GM12878 (cell line): ENCODE data around the gene OR2H1. TPM values are rescaled to one million over a fixed set of nuclear protein-coding genes. Genes with fewer than 3 reads are reported as not detected.

Source experiments
- ATAC-seq: fragments of 200-7000 bp; cut with Tn5 transposase; 3 replicates; pipeline ENCODE4 v1.9.1; 2020; ENCODE audit warnings: mild to moderate bottlenecking, moderate library complexity
- BruUV-seq: library from RNA; stranded (reverse); fragments of 400-500 nt; replicated peaks from 2 replicates; lab custom pipeline; 2021; lab: Mats Ljungman, UMichigan
- CTCF ChIA-PET: fragments of 300-600 bp; sonication (Branson Sonifier 250); formaldehyde crosslinking; extraction: SDS; loops from one replicate; lab custom pipeline; 2021; ENCODE audit warnings: inconsistent platforms; lab: Yijun Ruan, JAX
- POLR2A ChIA-PET: fragments of 350-600 bp; formaldehyde crosslinking; extraction: SDS; loops from one replicate; lab custom pipeline; 2021; ENCODE audit warnings: inconsistent platforms; lab: Charles Lee
- RAD21 ChIA-PET: fragments of 300-600 bp; sonication (Branson Sonifier 250); formaldehyde crosslinking; loops from one replicate; lab custom pipeline; 2023; ENCODE audit warnings: antibody characterized with exemption; ENCODE audit not compliant: unreplicated experiment; lab: Charles Lee
- SMC1A ChIA-PET: fragments of 300-600 bp; sonication (Branson Sonifier 250); formaldehyde crosslinking; loops from one replicate; lab custom pipeline; 2023; ENCODE audit not compliant: unreplicated experiment, uncharacterized antibody; lab: Charles Lee
- DNase-seq: peaks from one replicate; pipeline ENCODE4 v3.0.0-alpha.2; 2011; ENCODE audit warnings: low read depth, low spot score
- FAIRE-seq: peaks from 3 replicates; lab custom pipeline; 2011; peaks lifted over from hg19 to GRCh38; lab: Jason Lieb, UNC
- H2AFZ ChIP-seq: 2 replicates; pipeline ENCODE4 v1.6.0; 2011; ENCODE audit warnings: low read depth, low read length, control low read depth; ENCODE audit not compliant: control insufficient read depth
- H3K27ac ChIP-seq: 2 replicates; pipeline ENCODE4 v1.5.1; 2011; ENCODE audit warnings: control low read depth; ENCODE audit not compliant: control insufficient read depth, insufficient read depth
- H3K27me3 ChIP-seq, 2 experiments: replicated peaks in 1 of 2; 2 replicates each; pipeline versions ENCODE4 v1.6.0 to v1.6.1; 2011; ENCODE audit warnings: low read length in 1 of 2; ENCODE audit not compliant: control insufficient read depth in 2 of 2, insufficient read depth in 2 of 2
- H3K36me3 ChIP-seq, 2 experiments: 2 replicates each; pipeline ENCODE4 v1.5.1; 2011; ENCODE audit warnings: low read length in 1 of 2; ENCODE audit not compliant: control insufficient read depth in 2 of 2, insufficient read depth in 2 of 2
- H3K4me1 ChIP-seq: 2 replicates; pipeline ENCODE4 v1.6.1; 2011; ENCODE audit warnings: mild to moderate bottlenecking, low read length, moderate library complexity, mixed read lengths; ENCODE audit not compliant: control insufficient read depth, insufficient read depth
- H3K4me2 ChIP-seq: 2 replicates; pipeline ENCODE4 v1.6.0; 2011; ENCODE audit warnings: control low read depth; ENCODE audit not compliant: control insufficient read depth, insufficient read depth
- H3K4me3 ChIP-seq: fragments of 200-600 bp; sonication (generic); 2 replicates; pipeline ENCODE4 v1.5.1; 2016
- H3K79me2 ChIP-seq: 2 replicates; pipeline ENCODE4 v1.6.0; 2011; ENCODE audit warnings: low read length; ENCODE audit not compliant: control insufficient read depth, insufficient read depth
- H3K9ac ChIP-seq: 2 replicates; pipeline ENCODE4 v1.8.0; 2011; ENCODE audit warnings: low read length, control low read depth, mixed read lengths; ENCODE audit not compliant: control insufficient read depth, insufficient read depth
- H3K9me3 ChIP-seq: replicated peaks from 3 replicates; pipeline ENCODE4 v1.5.1; 2011; ENCODE audit warnings: mild to moderate bottlenecking, low read length; ENCODE audit not compliant: control insufficient read depth, insufficient read depth
- H4K20me1 ChIP-seq: 2 replicates; pipeline ENCODE4 v1.6.0; 2011; ENCODE audit not compliant: control insufficient read depth, insufficient read depth
- ATF7 ChIP-seq: fragments of 450-650 bp; IDR thresholded peaks from 2 replicates; pipeline ENCODE4 v1.6.1; 2016; ENCODE audit warnings: low read depth, mild to moderate bottlenecking
- BRCA1 ChIP-seq: IDR thresholded peaks from 2 replicates; pipeline ENCODE4 v1.6.1; 2011; ENCODE audit warnings: low read depth, low read length, improper control_type of control experiment
- CBX3 ChIP-seq: fragments of 200-600 bp; sonication (generic); IDR thresholded peaks from 2 replicates; pipeline ENCODE4 v1.6.1; 2016; ENCODE audit warnings: low read depth, borderline replicate concordance
- CBX5 ChIP-seq: sonication (generic); IDR thresholded peaks from 2 replicates; pipeline ENCODE4 v1.6.1; 2016; ENCODE audit warnings: low read depth, moderate library complexity, mild to moderate bottlenecking, inconsistent platforms
- KAT2A ChIP-seq: conservative IDR thresholded peaks from 2 replicates; pipeline ENCODE4 v1.6.1; 2011; ENCODE audit warnings: low read depth, low read length; ENCODE audit not compliant: control insufficient read depth
- POLR2A ChIP-seq: IDR thresholded peaks from 2 replicates; pipeline ENCODE4 v1.6.1; 2011; ENCODE audit warnings: low read depth, mild to moderate bottlenecking, low read length
- RAD51 ChIP-seq: fragments of 450-650 bp; IDR thresholded peaks from 2 replicates; pipeline ENCODE4 v1.6.1; 2016; ENCODE audit warnings: moderate library complexity, mild to moderate bottlenecking, inconsistent platforms
- SIX5 ChIP-seq: IDR thresholded peaks from 2 replicates; pipeline ENCODE4 v1.6.1; 2011; ENCODE audit warnings: mild to moderate bottlenecking, low read depth, low read length, moderate library complexity; ENCODE audit not compliant: severe bottlenecking
- SMAD1 ChIP-seq: fragments of 450-650 bp; IDR thresholded peaks from 2 replicates; pipeline ENCODE4 v1.6.1; 2018; ENCODE audit warnings: mild to moderate bottlenecking, low read depth; ENCODE audit not compliant: partially characterized antibody
- SMAD5 ChIP-seq: IDR thresholded peaks from 2 replicates; pipeline ENCODE4 v1.6.1; 2016; ENCODE audit warnings: antibody characterized with exemption, low read depth
- SPI1 ChIP-seq: IDR thresholded peaks from 2 replicates; pipeline ENCODE4 v1.6.1; 2011; ENCODE audit warnings: low read depth, mild to moderate bottlenecking, low read length, moderate library complexity, borderline replicate concordance; ENCODE audit not compliant: insufficient read depth
- SRF ChIP-seq, 2 experiments: IDR thresholded peaks; 2 replicates each; pipeline ENCODE4 v1.6.1; 2011; ENCODE audit warnings: low read depth in 2 of 2, low read length in 2 of 2, mild to moderate bottlenecking in 1 of 2, moderate library complexity in 1 of 2
- ZBED1 ChIP-seq: IDR thresholded peaks from 2 replicates; pipeline ENCODE4 v1.6.1; 2016; ENCODE audit warnings: borderline replicate concordance
- ZNF24 ChIP-seq: fragments of 450-650 bp; IDR thresholded peaks from 2 replicates; pipeline ENCODE4 v1.6.1; 2017; ENCODE audit warnings: antibody characterized with exemption, mild to moderate bottlenecking
- WGBS: methylation state at CpG from one replicate; pipeline ENCODE4 v1.1.6; 2016; ENCODE audit warnings: low lambda C conversion rate; ENCODE audit not compliant: insufficient replicate concordance, insufficient coverage; ENCODE audit errors: missing lambda C conversion rate; 5-methylcytosine and 5-hydroxymethylcytosine counted together
- in situ Hi-C: fragments of 300-500 bp; cut with MboI; formaldehyde crosslinking; loops from 9 replicates; pipeline ENCODE4 v1.14.3; 2018; ENCODE audit warnings: mixed read lengths
- intact Hi-C: fragments of 100-400 bp; cut with micrococcal nuclease; formaldehyde crosslinking; loops from one replicate; pipeline ENCODE4 v1.14.2; 2022; ENCODE audit not compliant: unreplicated experiment
- polyA plus RNA-seq, 11 experiments: library from polyadenylated mRNA; depleted of rRNA in 4 of 11; unstranded in 6 of 11; stranded (reverse) in 5 of 11; fragments of >200 nt; fragmentation: Nextera tagmentation in 4 of 11; fragmentation: Illumina TruSeq in 1 of 11; extraction: Ambion mirVana in 4 of 11; extraction: Trizol in 1 of 11; gene quantifications; 1 replicate in 1 of 11; 2 replicates in 10 of 11; pipeline versions ENCODE4 v1.2.1 to v1.2.3, GENCODE V29; 2011 to 2016; ENCODE audit warnings: inconsistent platforms in 2 of 11, missing spikeins in 2 of 11, low read depth in 1 of 11
- total RNA-seq, 4 experiments: library from RNA; depleted of rRNA in 3 of 4; stranded (reverse); fragments of >200 nt in 3 of 4; fragmentation: Illumina TruSeq in 1 of 4; extraction: Trizol in 1 of 4; gene quantifications; 2 replicates each; pipeline versions ENCODE4 v1.2.1 to v1.2.3, GENCODE V29; 2013 to 2021
- TF ChIP-seq, protein P1 (sequence below): fragments of 450-650 bp; formaldehyde crosslinking; IDR thresholded peaks from 2 replicates; pipeline ENCODE4 v1.4.0; 2020; ENCODE audit warnings: mild to moderate bottlenecking, moderate library complexity
- TF ChIP-seq, protein P2 (sequence below), 3 experiments: IDR thresholded peaks in 2 of 3; conservative IDR thresholded peaks in 1 of 3; 2 replicates each; pipeline ENCODE4 v1.5.1; 2011; ENCODE audit warnings: low read depth in 3 of 3, low read length in 3 of 3, mild to moderate bottlenecking in 3 of 3, control low read depth in 2 of 3, moderate library complexity in 2 of 3, inconsistent platforms in 1 of 3, mixed read lengths in 1 of 3; ENCODE audit not compliant: control insufficient read depth in 2 of 3, insufficient read depth in 1 of 3; ENCODE audit errors: extremely low read depth in 1 of 3

OR2H1 gene
- total and polyA plus RNA-seq, 10 of the 15 experiments (the other 5 are each of a cell fraction or from before 2014, with no cell fraction given): not detected

DNA sequence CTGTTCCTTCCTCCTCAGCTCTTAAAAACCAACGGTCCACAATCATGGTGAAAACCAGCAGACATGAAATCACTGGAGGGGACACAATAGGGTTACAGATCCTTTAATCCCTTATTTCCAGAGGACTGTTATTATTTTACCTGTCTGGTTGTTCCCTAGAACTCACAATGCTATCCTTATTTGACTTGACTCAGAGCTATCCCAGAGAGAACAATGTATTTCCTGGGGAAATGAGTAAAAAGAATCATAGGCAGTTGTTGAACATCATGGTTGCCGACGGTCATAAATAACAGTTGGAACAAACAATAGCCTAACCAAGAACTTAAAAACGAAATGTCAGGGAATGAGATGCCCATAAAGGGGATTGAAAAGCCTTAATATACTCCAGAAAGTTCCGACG is 9.3 kb downstream of the OR2H1 start:
- CTCF ChIA-PET: no interaction called here

More for the DNA sequence above, 9.3 kb downstream of the OR2H1 start:
- no peaks in the 10 kb centered on the region for H4K20me1 ChIP-seq
- no peak overlapping the region for H3K4me3 ChIP-seq
- H3K27ac ChIP-seq: no peak overlapping the region
- SMC1A ChIA-PET: interaction anchor here (0.7 to 1.4 kb wide), 2 partner anchors 10 to 15 kb away, joined by 3 to 5 read pairs; no protein-coding TSS in a partner anchor
- ATAC-seq (no peak), DNase-seq (no peak)
- H3K36me3 ChIP-seq: no peaks in the 10 kb centered on the region
- H3K79me2 ChIP-seq: no peaks in the 10 kb centered on the region
- intact Hi-C loops: no loop called here
- TF ChIP-seq, protein P1, sequence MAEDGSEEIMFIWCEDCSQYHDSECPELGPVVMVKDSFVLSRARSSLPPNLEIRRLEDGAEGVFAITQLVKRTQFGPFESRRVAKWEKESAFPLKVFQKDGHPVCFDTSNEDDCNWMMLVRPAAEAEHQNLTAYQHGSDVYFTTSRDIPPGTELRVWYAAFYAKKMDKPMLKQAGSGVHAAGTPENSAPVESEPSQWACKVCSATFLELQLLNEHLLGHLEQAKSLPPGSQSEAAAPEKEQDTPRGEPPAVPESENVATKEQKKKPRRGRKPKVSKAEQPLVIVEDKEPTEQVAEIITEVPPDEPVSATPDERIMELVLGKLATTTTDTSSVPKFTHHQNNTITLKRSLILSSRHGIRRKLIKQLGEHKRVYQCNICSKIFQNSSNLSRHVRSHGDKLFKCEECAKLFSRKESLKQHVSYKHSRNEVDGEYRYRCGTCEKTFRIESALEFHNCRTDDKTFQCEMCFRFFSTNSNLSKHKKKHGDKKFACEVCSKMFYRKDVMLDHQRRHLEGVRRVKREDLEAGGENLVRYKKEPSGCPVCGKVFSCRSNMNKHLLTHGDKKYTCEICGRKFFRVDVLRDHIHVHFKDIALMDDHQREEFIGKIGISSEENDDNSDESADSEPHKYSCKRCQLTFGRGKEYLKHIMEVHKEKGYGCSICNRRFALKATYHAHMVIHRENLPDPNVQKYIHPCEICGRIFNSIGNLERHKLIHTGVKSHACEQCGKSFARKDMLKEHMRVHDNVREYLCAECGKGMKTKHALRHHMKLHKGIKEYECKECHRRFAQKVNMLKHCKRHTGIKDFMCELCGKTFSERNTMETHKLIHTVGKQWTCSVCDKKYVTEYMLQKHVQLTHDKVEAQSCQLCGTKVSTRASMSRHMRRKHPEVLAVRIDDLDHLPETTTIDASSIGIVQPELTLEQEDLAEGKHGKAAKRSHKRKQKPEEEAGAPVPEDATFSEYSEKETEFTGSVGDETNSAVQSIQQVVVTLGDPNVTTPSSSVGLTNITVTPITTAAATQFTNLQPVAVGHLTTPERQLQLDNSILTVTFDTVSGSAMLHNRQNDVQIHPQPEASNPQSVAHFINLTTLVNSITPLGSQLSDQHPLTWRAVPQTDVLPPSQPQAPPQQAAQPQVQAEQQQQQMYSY: no peak
- TF ChIP-seq SMAD1 (no peak), SMAD5 (no peak), SIX5 (no peak), POLR2A (no peak), KAT2A (no peak), CBX5 (no peak), RAD51 (no peak), ZBED1 (no peak), ATF7 (no peak), ZNF24 (no peak), CBX3 (no peak), SPI1 (no peak), SRF (IDR thresholded peaks at IDR 0.05; ENCODE audit: low read depth in 2 of 2, low read length in 2 of 2) (no peak), BRCA1 (no peak)
- TF ChIP-seq, protein P2, sequence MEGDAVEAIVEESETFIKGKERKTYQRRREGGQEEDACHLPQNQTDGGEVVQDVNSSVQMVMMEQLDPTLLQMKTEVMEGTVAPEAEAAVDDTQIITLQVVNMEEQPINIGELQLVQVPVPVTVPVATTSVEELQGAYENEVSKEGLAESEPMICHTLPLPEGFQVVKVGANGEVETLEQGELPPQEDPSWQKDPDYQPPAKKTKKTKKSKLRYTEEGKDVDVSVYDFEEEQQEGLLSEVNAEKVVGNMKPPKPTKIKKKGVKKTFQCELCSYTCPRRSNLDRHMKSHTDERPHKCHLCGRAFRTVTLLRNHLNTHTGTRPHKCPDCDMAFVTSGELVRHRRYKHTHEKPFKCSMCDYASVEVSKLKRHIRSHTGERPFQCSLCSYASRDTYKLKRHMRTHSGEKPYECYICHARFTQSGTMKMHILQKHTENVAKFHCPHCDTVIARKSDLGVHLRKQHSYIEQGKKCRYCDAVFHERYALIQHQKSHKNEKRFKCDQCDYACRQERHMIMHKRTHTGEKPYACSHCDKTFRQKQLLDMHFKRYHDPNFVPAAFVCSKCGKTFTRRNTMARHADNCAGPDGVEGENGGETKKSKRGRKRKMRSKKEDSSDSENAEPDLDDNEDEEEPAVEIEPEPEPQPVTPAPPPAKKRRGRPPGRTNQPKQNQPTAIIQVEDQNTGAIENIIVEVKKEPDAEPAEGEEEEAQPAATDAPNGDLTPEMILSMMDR (IDR thresholded peaks at IDR 0.05 in 2 of 3, conservative IDR thresholded peaks at IDR 0.05 in 1 of 3; ENCODE audit: control insufficient read depth in 2 of 3, extremely low read depth in 1 of 3, insufficient read depth in 1 of 3, low read depth in 3 of 3, low read length in 3 of 3): no peak
- TF ChIP-seq, all 136 proteins: peak for 0
- 36% methylated on average over 6 of the region's 6 CpGs for WGBS
- Histone ChIP-seq H3K27me3 (no peaks in the 10 kb centered on the region), H2AFZ (no peak overlapping the region), H3K9me3 (no peaks in the 10 kb centered on the region), H3K4me1 (no peaks in the 10 kb centered on the region), H3K9ac (no peak overlapping the region), H3K4me2 (no peak overlapping the region)
- no TSS peak for BruUV-seq
- ChIA-PET POLR2A (no interaction called here), RAD21 (no interaction called here)
- no peak for FAIRE-seq
- in situ Hi-C loops: no loop called here
